Uterus (tissue), 4 donors: ENCODE measurements around the gene TNRC18. TPM values are rescaled to one million over a fixed set of nuclear protein-coding genes. Genes with fewer than 3 reads are reported as not detected.

Source experiments
- DNase-seq, 2 donors: peaks; one replicate each; pipeline ENCODE4 v3.0.0-alpha.2; 2019 to 2020
- H3K27ac ChIP-seq, 2 donors: fragments of 200-600 bp; sonication (generic); 1 replicate in 1 of 2; 2 replicates in 1 of 2; pipeline ENCODE4 v1.5.1; 2016 to 2018
- H3K27me3 ChIP-seq, 2 donors: fragments of 200-600 bp; sonication (generic); one replicate each; pipeline ENCODE4 v1.5.1; 2018 to 2019; ENCODE audit warnings: control low read depth in 1 of 2
- H3K36me3 ChIP-seq, 2 donors: fragments of 200-600 bp; sonication (generic); one replicate each; pipeline ENCODE4 v1.5.1; 2019; ENCODE audit warnings: control low read depth in 1 of 2
- H3K4me1 ChIP-seq, 2 donors: fragments of 200-600 bp; sonication (generic); one replicate each; pipeline ENCODE4 v1.5.1; 2018 to 2019; ENCODE audit warnings: control low read depth in 1 of 2
- H3K4me3 ChIP-seq, 2 donors: fragments of 200-600 bp; sonication (generic); 1 replicate in 1 of 2; 2 replicates in 1 of 2; pipeline ENCODE4 v1.5.1; 2018 to 2019; ENCODE audit warnings: mild to moderate bottlenecking in 1 of 2
- H3K9me3 ChIP-seq, 2 donors: fragments of 200-600 bp; sonication (generic); one replicate each; pipeline ENCODE4 v1.5.1; 2019; ENCODE audit warnings: control low read depth in 1 of 2
- POLR2A ChIP-seq, 2 donors: fragments of 450-650 bp; IDR thresholded peaks; one replicate each; pipeline ENCODE4 v1.6.1; 2016; ENCODE audit warnings: antibody characterized with exemption in 2 of 2, mild to moderate bottlenecking in 1 of 2, moderate library complexity in 1 of 2
- intact Hi-C: fragments of 100-400 bp; cut with DNase I; formaldehyde crosslinking; loops from one replicate; pipeline ENCODE4 v1.15.1; 2023; ENCODE audit warnings: low total_unique reads
- total RNA-seq, 4 donors: library from RNA; depleted of rRNA in 3 of 4; stranded (reverse); fragments of >200 nt in 3 of 4; gene quantifications; one replicate each; pipeline versions ENCODE4 v1.1.0 to v1.2.4, GENCODE V29; 2014 to 2023
- TF ChIP-seq, protein P1 (sequence below), 4 experiments: fragments of 200-600 bp in 2 of 4; fragments of 450-650 bp in 2 of 4; sonication (generic) in 2 of 4; IDR thresholded peaks; one replicate each; pipeline ENCODE4 v1.5.1; 2016 to 2019; ENCODE audit warnings: antibody characterized with exemption in 4 of 4, mild to moderate bottlenecking in 2 of 4, moderate library complexity in 1 of 4
- donor health status: DM: yes; HTN: yes; CAD: no.

The TNRC18 gene
- total RNA-seq, 4 donors from 2014 or later, result 28.2 to 179 (median 62.1) TPM

DNA sequence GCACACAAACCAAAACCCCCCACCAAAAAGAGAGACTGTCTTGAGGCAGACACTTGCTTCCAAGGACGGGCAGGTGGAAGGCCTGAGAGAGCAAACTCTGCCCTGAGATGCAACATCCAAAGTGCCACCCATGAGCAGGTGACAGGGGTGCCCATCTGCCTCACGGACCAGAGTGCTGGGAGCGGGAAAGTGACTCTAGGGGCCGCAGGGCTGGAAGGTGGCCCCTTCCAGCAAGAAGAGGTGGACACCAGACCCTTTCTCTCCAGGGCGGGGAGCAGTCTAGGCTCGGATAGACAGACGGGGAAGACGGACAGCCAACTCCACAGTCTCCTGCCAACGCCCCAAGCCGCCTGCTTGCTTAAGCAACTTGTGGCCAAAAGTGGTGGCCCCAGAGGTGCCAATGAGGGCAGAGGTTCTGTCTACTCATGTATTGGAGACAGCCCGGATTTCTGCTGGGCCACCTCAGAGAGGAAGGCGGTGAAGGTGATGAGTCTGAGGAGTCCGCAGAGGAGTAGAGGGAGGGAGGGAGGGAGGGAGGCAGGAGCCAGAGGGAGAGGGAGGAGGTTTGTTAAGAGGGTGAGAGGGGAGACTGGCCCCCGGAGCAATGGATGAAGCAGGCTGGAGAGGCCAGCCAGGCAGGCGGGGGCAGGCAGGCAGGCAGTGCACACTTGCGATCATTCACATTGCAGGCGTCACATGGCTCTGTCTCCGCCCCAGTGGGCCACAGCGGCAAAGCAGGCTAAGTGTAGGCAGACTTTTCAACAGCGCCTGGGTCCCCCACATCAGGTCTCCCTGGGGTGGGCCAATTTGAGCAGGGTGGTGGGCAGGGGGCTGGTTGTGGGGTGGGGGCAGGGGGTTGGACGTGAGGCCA is 75.3 kb downstream of the TNRC18 start:
- H3K9me3 ChIP-seq, result peaks cover 0 to 10% of the 10 kb centered on the region in 2 donors
- H3K4me1 ChIP-seq, result peaks cover 0 to 18% of the 10 kb centered on the region in 2 donors
- peak overlapping the region in 1 of 2 donors; percentile 15 for H3K27ac ChIP-seq
- H3K4me3 ChIP-seq, result no peak overlapping the region
- TF ChIP-seq, protein P1, sequence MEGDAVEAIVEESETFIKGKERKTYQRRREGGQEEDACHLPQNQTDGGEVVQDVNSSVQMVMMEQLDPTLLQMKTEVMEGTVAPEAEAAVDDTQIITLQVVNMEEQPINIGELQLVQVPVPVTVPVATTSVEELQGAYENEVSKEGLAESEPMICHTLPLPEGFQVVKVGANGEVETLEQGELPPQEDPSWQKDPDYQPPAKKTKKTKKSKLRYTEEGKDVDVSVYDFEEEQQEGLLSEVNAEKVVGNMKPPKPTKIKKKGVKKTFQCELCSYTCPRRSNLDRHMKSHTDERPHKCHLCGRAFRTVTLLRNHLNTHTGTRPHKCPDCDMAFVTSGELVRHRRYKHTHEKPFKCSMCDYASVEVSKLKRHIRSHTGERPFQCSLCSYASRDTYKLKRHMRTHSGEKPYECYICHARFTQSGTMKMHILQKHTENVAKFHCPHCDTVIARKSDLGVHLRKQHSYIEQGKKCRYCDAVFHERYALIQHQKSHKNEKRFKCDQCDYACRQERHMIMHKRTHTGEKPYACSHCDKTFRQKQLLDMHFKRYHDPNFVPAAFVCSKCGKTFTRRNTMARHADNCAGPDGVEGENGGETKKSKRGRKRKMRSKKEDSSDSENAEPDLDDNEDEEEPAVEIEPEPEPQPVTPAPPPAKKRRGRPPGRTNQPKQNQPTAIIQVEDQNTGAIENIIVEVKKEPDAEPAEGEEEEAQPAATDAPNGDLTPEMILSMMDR (IDR thresholded peaks at IDR 0.05), result no peak
- TF ChIP-seq POLR2A (IDR thresholded peaks at IDR 0.05), result no peak
- DNase-seq, result no peak
- intact Hi-C loops, result no loop called here
- no peaks in the 10 kb centered on the region for H3K36me3 ChIP-seq
- no peaks in the 10 kb centered on the region for H3K27me3 ChIP-seq

DNA sequence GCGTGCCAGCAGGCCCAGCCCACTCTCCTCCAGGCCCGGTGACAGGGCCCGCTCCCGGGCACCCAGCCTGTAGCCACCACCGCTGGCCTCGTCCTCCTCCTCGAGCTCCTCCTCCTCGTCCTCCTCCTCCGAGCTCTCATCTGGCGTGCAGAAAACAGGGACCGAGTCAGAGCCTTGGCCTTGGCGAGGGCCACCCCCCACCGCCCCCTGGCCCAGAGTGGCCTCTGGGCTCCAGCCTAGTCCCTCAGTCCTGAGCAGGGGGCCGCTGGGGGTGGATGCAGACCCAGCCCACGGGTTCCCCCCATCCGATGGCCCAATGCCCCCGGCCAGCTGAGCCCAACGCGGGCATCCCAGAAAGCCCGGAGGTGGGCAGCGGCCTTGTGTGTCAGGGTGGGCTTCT is 78.0 kb downstream of the TNRC18 start:
- H3K4me3 ChIP-seq, result no peak overlapping the region
- intact Hi-C loops, result no loop called here
- H3K27ac ChIP-seq, result no peak overlapping the region
- H3K9me3 ChIP-seq, result peaks cover 0 to 21% of the 10 kb centered on the region in 2 donors
- no peaks in the 10 kb centered on the region for H3K27me3 ChIP-seq
- H3K36me3 ChIP-seq, result no peaks in the 10 kb centered on the region
- peaks cover 0 to 16% of the 10 kb centered on the region in 2 donors for H3K4me1 ChIP-seq
- TF ChIP-seq, protein P1 (IDR thresholded peaks at IDR 0.05), result no peak
- no peak for TF ChIP-seq POLR2A (IDR thresholded peaks at IDR 0.05)
- DNase-seq, result no peak

- TF ChIP-seq, protein P1 (IDR thresholded peaks at IDR 0.05), result no peak
- TF ChIP-seq POLR2A (IDR thresholded peaks at IDR 0.05), result no peak
- no peak for DNase-seq
- Histone ChIP-seq H3K27me3 (no peaks in the 10 kb centered on the region), H3K36me3 (no peaks in the 10 kb centered on the region), H3K4me1 (peaks cover 0 to 11% of the 10 kb centered on the region in 2 donors), H3K4me3 (no peak overlapping the region), H3K9me3 (peaks cover 0 to 21% of the 10 kb centered on the region in 2 donors), H3K27ac (no peak overlapping the region)
- intact Hi-C loops, result no loop called here
Observed at GRCh38 chr7:5345171-5345570, 78.5 kb downstream of the TNRC18 start.

DNA sequence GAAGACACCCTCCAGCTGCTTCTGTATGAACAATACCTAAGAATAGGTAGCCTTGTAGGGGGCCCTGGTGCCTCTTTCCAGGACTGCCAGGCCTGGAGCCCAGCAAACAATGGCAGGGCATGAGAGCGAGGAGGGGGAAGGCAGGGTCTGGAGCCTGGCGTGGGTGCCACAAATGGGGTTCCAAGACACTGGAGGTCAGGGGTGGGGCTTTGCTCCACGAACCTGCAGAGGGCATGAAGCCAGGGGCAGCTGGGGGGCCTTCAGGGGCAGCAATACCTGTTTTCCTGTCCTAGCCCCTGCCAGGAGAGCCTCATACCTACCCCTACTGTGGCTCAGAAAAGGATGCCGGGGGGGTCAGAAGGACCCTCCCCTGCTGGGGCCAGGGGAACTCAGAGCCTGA is 79.3 kb downstream of the TNRC18 start:
- Histone ChIP-seq H3K36me3 (no peaks in the 10 kb centered on the region), H3K27me3 (no peaks in the 10 kb centered on the region), H3K4me1 (peaks cover 0 to 9% of the 10 kb centered on the region in 2 donors), H3K4me3 (no peak overlapping the region), H3K9me3 (peaks cover 0 to 21% of the 10 kb centered on the region in 2 donors), H3K27ac (no peak overlapping the region)
- DNase-seq, result no peak
- intact Hi-C loops, result no loop called here
- TF ChIP-seq, protein P1 (IDR thresholded peaks at IDR 0.05), result no peak
- TF ChIP-seq POLR2A (IDR thresholded peaks at IDR 0.05), result no peak

GRCh38 chr7:5343884-5344283 is 79.8 kb downstream of the TNRC18 start:
- intact Hi-C loops, result no loop called here
- no peaks in the 10 kb centered on the region for H3K36me3 ChIP-seq
- peaks cover 0 to 4% of the 10 kb centered on the region in 2 donors for H3K4me1 ChIP-seq
- H3K4me3 ChIP-seq, result no peak overlapping the region
- DNase-seq, result no peak
- no peaks in the 10 kb centered on the region for H3K27me3 ChIP-seq
- peaks cover 0 to 21% of the 10 kb centered on the region in 2 donors for H3K9me3 ChIP-seq
- H3K27ac ChIP-seq, result no peak overlapping the region
- TF ChIP-seq POLR2A (IDR thresholded peaks at IDR 0.05), result no peak
- TF ChIP-seq, protein P1 (IDR thresholded peaks at IDR 0.05), result no peak
